Measurements from ENCODE around the gene DNAJC18.

DNA sequence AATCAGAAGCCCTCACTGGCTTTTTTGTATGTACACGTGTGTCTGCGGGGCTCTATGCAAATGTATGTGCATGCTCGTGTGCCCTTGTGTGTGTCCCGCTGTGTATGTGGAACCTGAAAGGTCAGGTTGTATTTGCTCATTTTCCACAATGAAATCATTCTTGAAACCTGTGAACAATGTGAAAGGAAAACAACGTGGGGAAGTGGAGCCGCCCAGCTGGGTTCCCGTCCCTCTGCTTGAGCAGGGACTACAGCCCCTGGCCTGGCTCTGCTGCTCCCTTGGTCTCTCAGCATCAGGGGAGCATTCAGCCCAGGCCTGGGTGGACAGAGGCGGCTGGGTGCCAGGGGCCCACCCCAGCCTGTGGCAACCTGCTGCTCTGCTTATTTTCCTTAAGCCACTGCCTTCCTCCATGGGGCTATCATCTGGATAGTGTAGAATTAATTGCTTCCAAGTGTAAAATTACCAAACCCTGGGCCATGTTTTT lies 20.2 kb upstream of the DNAJC18 start:
- TF ChIP-seq, protein P1, sequence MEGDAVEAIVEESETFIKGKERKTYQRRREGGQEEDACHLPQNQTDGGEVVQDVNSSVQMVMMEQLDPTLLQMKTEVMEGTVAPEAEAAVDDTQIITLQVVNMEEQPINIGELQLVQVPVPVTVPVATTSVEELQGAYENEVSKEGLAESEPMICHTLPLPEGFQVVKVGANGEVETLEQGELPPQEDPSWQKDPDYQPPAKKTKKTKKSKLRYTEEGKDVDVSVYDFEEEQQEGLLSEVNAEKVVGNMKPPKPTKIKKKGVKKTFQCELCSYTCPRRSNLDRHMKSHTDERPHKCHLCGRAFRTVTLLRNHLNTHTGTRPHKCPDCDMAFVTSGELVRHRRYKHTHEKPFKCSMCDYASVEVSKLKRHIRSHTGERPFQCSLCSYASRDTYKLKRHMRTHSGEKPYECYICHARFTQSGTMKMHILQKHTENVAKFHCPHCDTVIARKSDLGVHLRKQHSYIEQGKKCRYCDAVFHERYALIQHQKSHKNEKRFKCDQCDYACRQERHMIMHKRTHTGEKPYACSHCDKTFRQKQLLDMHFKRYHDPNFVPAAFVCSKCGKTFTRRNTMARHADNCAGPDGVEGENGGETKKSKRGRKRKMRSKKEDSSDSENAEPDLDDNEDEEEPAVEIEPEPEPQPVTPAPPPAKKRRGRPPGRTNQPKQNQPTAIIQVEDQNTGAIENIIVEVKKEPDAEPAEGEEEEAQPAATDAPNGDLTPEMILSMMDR (conservative IDR thresholded peaks at IDR 0.05; ENCODE audit: low read depth, low read length) = no peak
- TF ChIP-seq EZH2 (IDR thresholded peaks at IDR 0.05; ENCODE audit: low read length, unreplicated experiment) = no peak
- no peak for TF ChIP-seq EZH2phosphoT487 (IDR thresholded peaks at IDR 0.05; ENCODE audit: borderline replicate concordance, low read length)

Data from PC-3 (cell line).